Activated CD8-positive, alpha-beta memory T cell treated with anti-CD3 and anti-CD28 coated beads, Interleukin-2, amount 10 ng/mL, durations not matched to agents 7 days and 5 days (primary cell): ENCODE data around the gene CHMP4B. TPM values are rescaled to one million over a fixed set of nuclear protein-coding genes. Genes with fewer than 3 reads are reported as not detected.
"Not testable (repeated sequence)": the region's sequence is repeated elsewhere in the genome, so short reads cannot be mapped to it uniquely, and the experiment has no call there.

ENCODE experiments used
- ATAC-seq: fragments of 150-1000 bp; cut with Tn5 transposase; one replicate; pipeline ENCODE4 v1.10.0; 2021; ENCODE audit warnings: moderate library complexity
- CTCF ChIA-PET: fragments of 350-600 bp; sonication (Branson Sonifier 250); formaldehyde crosslinking; loops from one replicate; lab custom pipeline; 2021; ENCODE audit warnings: antibody characterized with exemption; lab: Charles Lee
- DNase-seq: peaks from one replicate; pipeline ENCODE4 v3.0.0-alpha.2; 2020
- H3K27ac Mint-ChIP-seq: one replicate; pipeline ENCODE4 v1.8.0; 2021; ENCODE audit warnings: mild to moderate bottlenecking, mixed read lengths
- H3K27me3 Mint-ChIP-seq: one replicate; pipeline ENCODE4 v1.8.0; 2021; ENCODE audit warnings: mixed read lengths
- H3K36me3 Mint-ChIP-seq: one replicate; pipeline ENCODE4 v1.8.0; 2021; ENCODE audit warnings: mild to moderate bottlenecking, mixed read lengths
- H3K4me1 Mint-ChIP-seq: one replicate; pipeline ENCODE4 v1.8.0; 2021; ENCODE audit warnings: mixed read lengths
- H3K4me3 Mint-ChIP-seq: one replicate; pipeline ENCODE4 v1.8.0; 2021; ENCODE audit warnings: mild to moderate bottlenecking, moderate library complexity, mixed read lengths
- H3K9me3 Mint-ChIP-seq: one replicate; pipeline ENCODE4 v1.8.0; 2022; ENCODE audit warnings: low read depth, mixed read lengths
- total RNA-seq, 2 experiments: library from RNA; stranded (reverse); gene quantifications; one replicate each; pipeline ENCODE4 v1.2.3, GENCODE V29; 2021

The CHMP4B gene
- total RNA-seq, 2 experiments from 2014 or later = 79.4 to 81.9 TPM

GRCh38 chr20:33792598-33792989 lies 18.6 kb upstream of the CHMP4B start:
- not testable (repeated sequence) for H3K4me3 Mint-ChIP-seq, H3K9me3 Mint-ChIP-seq, DNase-seq, H3K27ac Mint-ChIP-seq, H3K36me3 Mint-ChIP-seq, H3K27me3 Mint-ChIP-seq, ATAC-seq
- peaks cover 20% of the 10 kb centered on the region for H3K4me1 Mint-ChIP-seq
- CTCF ChIA-PET = interaction anchor here (0.6 to 3.4 kb wide), 28 partner anchors 10 to 345 kb away, joined by 3 to 17 read pairs (median 4); partner anchors contain the start of gene ZNF341

GRCh38 chr20:33793011-33793931 lies 17.9 kb upstream of the CHMP4B start:
- CTCF ChIA-PET = interaction anchor here (0.5 to 3.4 kb wide), 25 partner anchors 10 to 1097 kb away, joined by 3 to 17 read pairs (median 4); partner anchors contain the start of genes CHMP4B and ZNF341

GRCh38 chr20:33796263-33796906 lies 14.8 kb upstream of the CHMP4B start:
- Mint-ChIP-seq H3K27me3 (no peaks in the 10 kb centered on the region), H3K4me3 (no peak overlapping the region), H3K9me3 (no peaks in the 10 kb centered on the region), H3K36me3 (no peaks in the 10 kb centered on the region), H3K27ac (no peak overlapping the region), H3K4me1 (peaks cover 14% of the 10 kb centered on the region)
- CTCF ChIA-PET = no interaction called here
- no peak for DNase-seq
- no peak for ATAC-seq

More at GRCh38 chr20:33793011-33793931, 17.9 kb upstream of the CHMP4B start:
- ATAC-seq (peak; percentile 27), DNase-seq (no peak)
- H3K4me3 Mint-ChIP-seq = no peak overlapping the region
- peak overlapping the region; percentile 68 for H3K27ac Mint-ChIP-seq
- no peaks in the 10 kb centered on the region for H3K36me3 Mint-ChIP-seq
- peaks cover 16% of the 10 kb centered on the region for H3K4me1 Mint-ChIP-seq
- no peaks in the 10 kb centered on the region for H3K9me3 Mint-ChIP-seq
- H3K27me3 Mint-ChIP-seq = no peaks in the 10 kb centered on the region

- no peak overlapping the region for H3K27ac Mint-ChIP-seq
- peaks cover 13% of the 10 kb centered on the region for H3K4me1 Mint-ChIP-seq
- CTCF ChIA-PET = no interaction called here
- H3K27me3 Mint-ChIP-seq = no peaks in the 10 kb centered on the region
- no peaks in the 10 kb centered on the region for H3K36me3 Mint-ChIP-seq
- DNase-seq (no peak), ATAC-seq (no peak)
- no peaks in the 10 kb centered on the region for H3K9me3 Mint-ChIP-seq
- H3K4me3 Mint-ChIP-seq = no peak overlapping the region
These were observed 14.1 kb upstream of the CHMP4B start for GRCh38 chr20:33796907-33797544.

- H3K27me3 Mint-ChIP-seq = no peaks in the 10 kb centered on the region
- CTCF ChIA-PET = no interaction called here
- H3K36me3 Mint-ChIP-seq = no peaks in the 10 kb centered on the region
- DNase-seq (no peak), ATAC-seq (no peak)
- H3K27ac Mint-ChIP-seq = no peak overlapping the region
- H3K9me3 Mint-ChIP-seq = no peaks in the 10 kb centered on the region
- peaks cover 5% of the 10 kb centered on the region for H3K4me1 Mint-ChIP-seq
- no peak overlapping the region for H3K4me3 Mint-ChIP-seq
These were observed 12.7 kb upstream of the CHMP4B start for GRCh38 chr20:33798444-33798843.

GRCh38 chr20:33803921-33804337 lies 7.2 kb upstream of the CHMP4B start:
- Mint-ChIP-seq H3K27ac (no peak overlapping the region), H3K36me3 (no peaks in the 10 kb centered on the region), H3K4me1 (no peaks in the 10 kb centered on the region), H3K27me3 (peaks cover 6% of the 10 kb centered on the region), H3K9me3 (no peaks in the 10 kb centered on the region), H3K4me3 (no peak overlapping the region)
- CTCF ChIA-PET = interaction anchor here (0.7 kb wide), 1 partner anchor 11 kb away, joined by 4 read pairs; no protein-coding TSS in a partner anchor
- ATAC-seq = no peak
- no peak for DNase-seq

GRCh38 chr20:33808388-33808787 lies 2.8 kb upstream of the CHMP4B start:
- DNase-seq (no peak), ATAC-seq (no peak)
- H3K27me3 Mint-ChIP-seq = peaks cover 6% of the 10 kb centered on the region
- peaks cover 12% of the 10 kb centered on the region for H3K36me3 Mint-ChIP-seq
- peaks cover 18% of the 10 kb centered on the region for H3K4me1 Mint-ChIP-seq
- no peak overlapping the region for H3K4me3 Mint-ChIP-seq
- H3K9me3 Mint-ChIP-seq = no peaks in the 10 kb centered on the region
- CTCF ChIA-PET = interaction anchor here (0.7 kb wide), 1 partner anchor 16 kb away, joined by 3 read pairs; no protein-coding TSS in a partner anchor
- H3K27ac Mint-ChIP-seq = no peak overlapping the region

- Mint-ChIP-seq H3K27ac (peak overlapping the region; percentile 53), H3K4me1 (peaks cover 31% of the 10 kb centered on the region), H3K9me3 (no peaks in the 10 kb centered on the region), H3K27me3 (peaks cover 2% of the 10 kb centered on the region), H3K36me3 (peaks cover 18% of the 10 kb centered on the region), H3K4me3 (peak overlapping the region; percentile 100)
- ATAC-seq (no peak), DNase-seq (no peak)
- CTCF ChIA-PET = interaction anchor here (1.0 to 2.8 kb wide), 6 partner anchors 9 to 319 kb away, joined by 3 to 12 read pairs (median 5); partner anchors contain the start of gene EIF2S2
These were observed 889 bp upstream of the CHMP4B start for GRCh38 chr20:33810259-33810658.

GRCh38 chr20:33811776-33812151 lies 616 bp downstream of the CHMP4B start:
- DNase-seq (no peak), ATAC-seq (peak; percentile 4)
- H3K36me3 Mint-ChIP-seq = peaks cover 21% of the 10 kb centered on the region
- peaks cover 32% of the 10 kb centered on the region for H3K4me1 Mint-ChIP-seq
- H3K27ac Mint-ChIP-seq = peak overlapping the region; percentile 96
- no peaks in the 10 kb centered on the region for H3K27me3 Mint-ChIP-seq
- no peaks in the 10 kb centered on the region for H3K9me3 Mint-ChIP-seq
- H3K4me3 Mint-ChIP-seq = peak overlapping the region; percentile 100
- CTCF ChIA-PET = interaction anchor here (0.7 to 2.8 kb wide), 6 partner anchors 14 to 257 kb away, joined by 3 to 12 read pairs (median 3); no protein-coding TSS in a partner anchor

- DNase-seq (peak; percentile 57), ATAC-seq (no peak)
- peak overlapping the region; percentile 100 for H3K4me3 Mint-ChIP-seq
- H3K4me1 Mint-ChIP-seq = peaks cover 35% of the 10 kb centered on the region
- CTCF ChIA-PET = interaction anchor here (0.7 to 2.8 kb wide), 5 partner anchors 13 to 180 kb away, joined by 3 to 12 read pairs (median 3); no protein-coding TSS in a partner anchor
- H3K27ac Mint-ChIP-seq = peak overlapping the region; percentile 96
- peaks cover 21% of the 10 kb centered on the region for H3K36me3 Mint-ChIP-seq
- no peaks in the 10 kb centered on the region for H3K27me3 Mint-ChIP-seq
- no peaks in the 10 kb centered on the region for H3K9me3 Mint-ChIP-seq
These were observed 1.2 kb downstream of the CHMP4B start for GRCh38 chr20:33812152-33812849.

- DNase-seq (no peak), ATAC-seq (no peak)
- peak overlapping the region; percentile 100 for H3K4me3 Mint-ChIP-seq
- H3K27ac Mint-ChIP-seq = peak overlapping the region; percentile 96
- H3K27me3 Mint-ChIP-seq = no peaks in the 10 kb centered on the region
- H3K9me3 Mint-ChIP-seq = no peaks in the 10 kb centered on the region
- peaks cover 21% of the 10 kb centered on the region for H3K36me3 Mint-ChIP-seq
- CTCF ChIA-PET = interaction anchor here (1.1 to 1.5 kb wide), 2 partner anchors 12 to 21 kb away, joined by 3 to 7 read pairs; no protein-coding TSS in a partner anchor
- peaks cover 41% of the 10 kb centered on the region for H3K4me1 Mint-ChIP-seq
These were observed 1.8 kb downstream of the CHMP4B start for GRCh38 chr20:33812908-33813462.

GRCh38 chr20:33814238-33814712 lies 3.1 kb downstream of the CHMP4B start:
- CTCF ChIA-PET = interaction anchor here (2.1 kb wide), 1 partner anchor 21 kb away, joined by 16 read pairs; no protein-coding TSS in a partner anchor
- H3K4me3 Mint-ChIP-seq = no peak overlapping the region

More at GRCh38 chr20:33814238-33814712, 3.1 kb downstream of the CHMP4B start:
- no peak for DNase-seq
- no peaks in the 10 kb centered on the region for H3K9me3 Mint-ChIP-seq
- H3K27ac Mint-ChIP-seq = peak overlapping the region; percentile 16
- ATAC-seq = no peak
- peaks cover 48% of the 10 kb centered on the region for H3K4me1 Mint-ChIP-seq
- peaks cover 22% of the 10 kb centered on the region for H3K36me3 Mint-ChIP-seq
- no peaks in the 10 kb centered on the region for H3K27me3 Mint-ChIP-seq
